ENCODE data around the gene MCCC1.
"Not testable (repeated sequence)": the region's sequence is repeated elsewhere in the genome, so short reads cannot be mapped to it uniquely, and the experiment has no call there.

DNA sequence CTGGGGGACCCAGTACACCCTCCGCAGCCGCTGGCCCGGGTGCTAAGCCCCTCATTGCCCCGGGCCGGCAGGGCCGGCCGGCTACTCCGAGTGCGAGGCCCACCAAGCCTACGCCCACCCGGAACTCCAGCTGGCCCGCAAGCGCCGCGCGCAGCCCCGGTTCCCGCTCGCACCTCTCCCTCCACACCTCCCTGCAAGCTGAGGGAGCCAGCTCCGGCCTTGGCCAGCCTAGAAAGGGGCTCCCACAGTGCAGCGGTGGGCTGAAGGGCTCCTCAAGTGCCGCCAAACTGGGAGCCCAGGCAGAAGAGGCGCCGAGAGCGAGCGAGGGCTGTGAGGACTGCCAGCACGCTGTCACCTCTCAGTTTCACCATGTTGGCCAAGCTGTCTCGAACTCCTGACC lies 4.7 kb upstream of the MCCC1 start:
- TF ChIP-seq, protein P1, sequence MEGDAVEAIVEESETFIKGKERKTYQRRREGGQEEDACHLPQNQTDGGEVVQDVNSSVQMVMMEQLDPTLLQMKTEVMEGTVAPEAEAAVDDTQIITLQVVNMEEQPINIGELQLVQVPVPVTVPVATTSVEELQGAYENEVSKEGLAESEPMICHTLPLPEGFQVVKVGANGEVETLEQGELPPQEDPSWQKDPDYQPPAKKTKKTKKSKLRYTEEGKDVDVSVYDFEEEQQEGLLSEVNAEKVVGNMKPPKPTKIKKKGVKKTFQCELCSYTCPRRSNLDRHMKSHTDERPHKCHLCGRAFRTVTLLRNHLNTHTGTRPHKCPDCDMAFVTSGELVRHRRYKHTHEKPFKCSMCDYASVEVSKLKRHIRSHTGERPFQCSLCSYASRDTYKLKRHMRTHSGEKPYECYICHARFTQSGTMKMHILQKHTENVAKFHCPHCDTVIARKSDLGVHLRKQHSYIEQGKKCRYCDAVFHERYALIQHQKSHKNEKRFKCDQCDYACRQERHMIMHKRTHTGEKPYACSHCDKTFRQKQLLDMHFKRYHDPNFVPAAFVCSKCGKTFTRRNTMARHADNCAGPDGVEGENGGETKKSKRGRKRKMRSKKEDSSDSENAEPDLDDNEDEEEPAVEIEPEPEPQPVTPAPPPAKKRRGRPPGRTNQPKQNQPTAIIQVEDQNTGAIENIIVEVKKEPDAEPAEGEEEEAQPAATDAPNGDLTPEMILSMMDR (optimal IDR thresholded peaks at IDR 0.05 in 1 of 3, IDR thresholded peaks at IDR 0.05 in 1 of 3, conservative IDR thresholded peaks at IDR 0.05 in 1 of 3; ENCODE audit: extremely low read depth in 1 of 3, insufficient read depth in 2 of 3, low read length in 3 of 3): not testable (repeated sequence)
- TF ChIP-seq EZH2 (IDR thresholded peaks at IDR 0.05; ENCODE audit: low read length): not testable (repeated sequence)
